ENCODE results near the gene CELSR1. TPM values are rescaled to one million over a fixed set of nuclear protein-coding genes. Genes with fewer than 3 reads are reported as not detected.
"Not testable (repeated sequence)": the region's sequence is repeated elsewhere in the genome, so short reads cannot be mapped to it uniquely, and the experiment has no call there.

Gene CELSR1
- total RNA-seq, 3 donors from 2014 or later (not counting 1 experiment from before 2014, with no cell fraction given), result 0.89 to 3.9 (median 1.9) TPM

DNA sequence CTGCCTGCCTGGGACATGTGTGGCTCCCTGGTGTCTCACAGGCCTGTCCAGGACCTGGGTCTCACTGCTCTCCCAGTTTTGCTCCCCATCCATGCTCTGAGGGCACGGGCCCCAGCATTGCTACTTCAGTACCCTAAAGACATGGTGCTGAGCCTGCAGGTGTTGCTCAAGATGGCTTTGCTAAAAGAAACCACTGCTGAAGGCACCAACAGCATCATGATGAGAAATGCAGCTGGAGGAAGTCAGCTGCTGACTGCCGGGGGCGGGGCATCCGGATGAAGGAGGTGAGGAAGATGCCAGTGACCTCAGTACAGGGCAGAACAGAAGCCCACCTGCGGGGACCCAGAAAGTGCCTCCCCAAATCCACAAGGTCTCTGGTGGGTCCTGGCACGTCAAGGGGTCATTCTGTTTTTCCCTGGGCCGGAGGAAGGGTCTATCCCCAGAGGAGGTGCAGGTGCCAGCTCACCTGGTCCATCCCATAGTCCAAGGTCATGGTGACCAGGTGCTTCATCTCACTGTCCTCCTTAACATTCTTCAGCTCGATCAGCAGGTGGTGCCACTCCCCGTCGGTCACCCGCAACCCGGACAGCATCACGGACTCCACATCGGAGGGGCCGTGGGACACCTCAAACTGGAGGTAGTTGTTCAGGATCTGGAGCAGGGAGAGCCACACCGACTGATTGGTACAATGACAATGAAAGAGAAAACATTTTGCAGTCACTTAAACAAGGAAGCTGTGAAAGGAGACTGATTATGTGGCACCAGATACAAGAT lies 138.0 kb downstream of the CELSR1 start:
- H3K27ac ChIP-seq (ENCODE audit: low read length), result no peak overlapping the region
- H3K27ac Mint-ChIP-seq, result no peak overlapping the region
- no peak overlapping the region for H3K4me3 Mint-ChIP-seq
- no peak overlapping the region for H3K4me3 ChIP-seq (ENCODE audit: low read length)
- H3K9me3 ChIP-seq (ENCODE audit: control insufficient read depth, insufficient read depth, low read length), result no peaks in the 10 kb centered on the region
- peaks cover 22 to 25% of the 10 kb centered on the region in 2 donors for H3K4me1 Mint-ChIP-seq
- peaks cover 42% of the 10 kb centered on the region for H3K4me1 ChIP-seq (ENCODE audit: control insufficient read depth, insufficient read depth, low read length)
- peaks cover 0 to 10% of the 10 kb centered on the region in 2 donors for H3K27me3 Mint-ChIP-seq (ENCODE audit: low read depth in 2 of 2)
- no peaks in the 10 kb centered on the region for H3K27me3 ChIP-seq (ENCODE audit: control insufficient read depth, insufficient read depth, low read length)
- WGBS (ENCODE audit: insufficient coverage), result 85% methylated on average over 16 of the region's 16 CpGs
- no peaks in the 10 kb centered on the region for H3K36me3 ChIP-seq (ENCODE audit: control insufficient read depth, insufficient read depth, low read length)
- DNase-seq, result peak in 1 of 2 donors; percentile 15
- intact Hi-C loops (cut with micrococcal nuclease), result no loop called here
- TF ChIP-seq, protein P1, sequence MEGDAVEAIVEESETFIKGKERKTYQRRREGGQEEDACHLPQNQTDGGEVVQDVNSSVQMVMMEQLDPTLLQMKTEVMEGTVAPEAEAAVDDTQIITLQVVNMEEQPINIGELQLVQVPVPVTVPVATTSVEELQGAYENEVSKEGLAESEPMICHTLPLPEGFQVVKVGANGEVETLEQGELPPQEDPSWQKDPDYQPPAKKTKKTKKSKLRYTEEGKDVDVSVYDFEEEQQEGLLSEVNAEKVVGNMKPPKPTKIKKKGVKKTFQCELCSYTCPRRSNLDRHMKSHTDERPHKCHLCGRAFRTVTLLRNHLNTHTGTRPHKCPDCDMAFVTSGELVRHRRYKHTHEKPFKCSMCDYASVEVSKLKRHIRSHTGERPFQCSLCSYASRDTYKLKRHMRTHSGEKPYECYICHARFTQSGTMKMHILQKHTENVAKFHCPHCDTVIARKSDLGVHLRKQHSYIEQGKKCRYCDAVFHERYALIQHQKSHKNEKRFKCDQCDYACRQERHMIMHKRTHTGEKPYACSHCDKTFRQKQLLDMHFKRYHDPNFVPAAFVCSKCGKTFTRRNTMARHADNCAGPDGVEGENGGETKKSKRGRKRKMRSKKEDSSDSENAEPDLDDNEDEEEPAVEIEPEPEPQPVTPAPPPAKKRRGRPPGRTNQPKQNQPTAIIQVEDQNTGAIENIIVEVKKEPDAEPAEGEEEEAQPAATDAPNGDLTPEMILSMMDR (IDR thresholded peaks at IDR 0.05), result no peak
- no peaks in the 10 kb centered on the region for H3K9me3 Mint-ChIP-seq
- ATAC-seq, result no peak
- H3K36me3 Mint-ChIP-seq, result no peaks in the 10 kb centered on the region

DNA sequence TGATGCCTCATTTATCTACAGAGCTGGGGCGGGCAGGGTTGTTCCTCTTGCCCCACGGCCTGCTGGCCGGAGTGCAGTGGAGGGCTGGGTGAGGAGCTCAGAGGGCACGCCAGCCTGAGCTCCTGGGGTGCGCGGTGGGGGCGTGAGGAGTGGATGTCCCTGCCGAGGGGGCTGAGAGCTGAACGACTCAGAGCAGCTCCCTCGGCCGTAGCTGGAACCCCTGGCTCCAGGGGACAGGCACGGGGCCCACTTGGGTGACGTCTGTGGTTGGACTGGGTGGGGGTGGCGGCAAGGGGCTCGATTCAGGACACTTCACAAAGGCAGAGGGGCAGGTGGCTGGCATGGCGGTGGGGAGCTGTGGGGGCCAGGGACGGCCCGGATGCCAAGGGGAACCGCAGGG lies 139.5 kb downstream of the CELSR1 start:
- intact Hi-C loops (cut with micrococcal nuclease), result no loop called here
- WGBS (ENCODE audit: insufficient coverage), result 86% methylated on average over 19 of the region's 19 CpGs
- ATAC-seq, result no peak

DNA sequence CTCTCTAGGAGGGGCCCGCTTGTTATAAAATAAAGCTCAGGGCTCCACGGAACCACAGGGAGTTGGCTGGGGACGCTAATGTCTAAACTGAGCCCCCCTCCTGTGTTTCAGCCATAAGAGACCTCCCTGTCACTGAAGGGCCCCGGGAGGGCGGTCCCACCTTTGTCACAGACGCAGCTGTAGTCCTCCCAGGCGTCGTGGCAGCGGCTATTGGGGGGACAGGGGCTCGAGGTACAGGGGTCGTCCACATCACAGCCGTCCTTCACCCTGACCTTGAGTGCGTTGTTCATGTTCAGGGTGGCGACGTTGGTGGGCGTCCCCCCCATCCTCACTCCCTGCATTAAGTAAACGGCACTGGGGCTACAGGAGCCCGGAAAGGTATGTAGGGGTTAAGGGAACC lies 139.9 kb downstream of the CELSR1 start:
- WGBS (ENCODE audit: insufficient coverage), result 93% methylated on average over 18 of the region's 18 CpGs
- no peak for DNase-seq
- peaks cover 10 to 15% of the 10 kb centered on the region in 2 donors for H3K4me1 Mint-ChIP-seq
- H3K27me3 ChIP-seq (ENCODE audit: control insufficient read depth, insufficient read depth, low read length), result no peaks in the 10 kb centered on the region
- peaks cover 0 to 8% of the 10 kb centered on the region in 2 donors for H3K27me3 Mint-ChIP-seq (ENCODE audit: low read depth in 2 of 2)
- H3K36me3 ChIP-seq (ENCODE audit: control insufficient read depth, insufficient read depth, low read length), result no peaks in the 10 kb centered on the region
- H3K4me3 Mint-ChIP-seq, result no peak overlapping the region
- intact Hi-C loops (cut with micrococcal nuclease), result no loop called here
- H3K36me3 Mint-ChIP-seq, result no peaks in the 10 kb centered on the region
- H3K9me3 ChIP-seq (ENCODE audit: control insufficient read depth, insufficient read depth, low read length), result no peaks in the 10 kb centered on the region
- peaks cover 33% of the 10 kb centered on the region for H3K4me1 ChIP-seq (ENCODE audit: control insufficient read depth, insufficient read depth, low read length)
- H3K27ac ChIP-seq (ENCODE audit: low read length), result no peak overlapping the region
- H3K27ac Mint-ChIP-seq, result no peak overlapping the region
- TF ChIP-seq, protein P1 (IDR thresholded peaks at IDR 0.05), result no peak
- H3K4me3 ChIP-seq (ENCODE audit: low read length), result no peak overlapping the region
- ATAC-seq, result no peak
- H3K9me3 Mint-ChIP-seq, result no peaks in the 10 kb centered on the region

More for the DNA sequence above, 139.5 kb downstream of the CELSR1 start:
- H3K27ac ChIP-seq (ENCODE audit: low read length), result no peak overlapping the region
- H3K9me3 Mint-ChIP-seq, result no peaks in the 10 kb centered on the region
- no peak overlapping the region for H3K4me3 ChIP-seq (ENCODE audit: low read length)
- no peaks in the 10 kb centered on the region for H3K36me3 ChIP-seq (ENCODE audit: control insufficient read depth, insufficient read depth, low read length)
- no peak for DNase-seq
- peaks cover 14 to 19% of the 10 kb centered on the region in 2 donors for H3K4me1 Mint-ChIP-seq
- H3K9me3 ChIP-seq (ENCODE audit: control insufficient read depth, insufficient read depth, low read length), result no peaks in the 10 kb centered on the region
- peaks cover 34% of the 10 kb centered on the region for H3K4me1 ChIP-seq (ENCODE audit: control insufficient read depth, insufficient read depth, low read length)
- peaks cover 0 to 13% of the 10 kb centered on the region in 2 donors for H3K27me3 Mint-ChIP-seq (ENCODE audit: low read depth in 2 of 2)
- no peaks in the 10 kb centered on the region for H3K27me3 ChIP-seq (ENCODE audit: control insufficient read depth, insufficient read depth, low read length)
- no peak overlapping the region for H3K4me3 Mint-ChIP-seq
- H3K27ac Mint-ChIP-seq, result no peak overlapping the region
- TF ChIP-seq, protein P1 (IDR thresholded peaks at IDR 0.05), result no peak
- no peaks in the 10 kb centered on the region for H3K36me3 Mint-ChIP-seq

DNA sequence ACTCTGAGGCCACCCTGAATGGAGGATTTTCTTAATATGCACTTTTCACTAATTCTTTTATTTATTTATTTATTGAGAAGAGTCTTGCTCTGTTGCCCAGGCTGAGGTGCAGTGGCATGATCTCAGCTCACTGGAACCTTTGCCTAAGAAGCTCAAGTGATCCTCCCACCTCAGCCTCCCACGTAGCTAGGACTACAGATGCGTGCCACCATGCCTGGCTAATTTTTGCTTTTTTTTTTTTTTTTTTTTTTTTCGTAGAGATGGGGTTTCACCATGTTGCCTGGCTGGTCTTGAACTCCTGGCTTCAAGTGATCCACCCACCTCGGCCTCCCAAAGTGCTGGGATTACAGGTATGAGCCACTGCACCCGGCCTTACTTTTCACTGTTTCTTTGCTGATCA lies 140.4 kb downstream of the CELSR1 start:
- H3K4me3 ChIP-seq (ENCODE audit: low read length); intact Hi-C loops (cut with micrococcal nuclease); H3K27ac Mint-ChIP-seq; ATAC-seq; H3K9me3 ChIP-seq (ENCODE audit: control insufficient read depth, insufficient read depth, low read length); H3K36me3 Mint-ChIP-seq; H3K36me3 ChIP-seq (ENCODE audit: control insufficient read depth, insufficient read depth, low read length); DNase-seq; H3K27ac ChIP-seq (ENCODE audit: low read length); H3K9me3 Mint-ChIP-seq; H3K27me3 Mint-ChIP-seq (ENCODE audit: low read depth in 2 of 2); H3K4me3 Mint-ChIP-seq; H3K27me3 ChIP-seq (ENCODE audit: control insufficient read depth, insufficient read depth, low read length): not testable (repeated sequence)
- peaks cover 30% of the 10 kb centered on the region for H3K4me1 ChIP-seq (ENCODE audit: control insufficient read depth, insufficient read depth, low read length)
- WGBS (ENCODE audit: insufficient coverage), result 84% methylated on average over 4 of the region's 5 CpGs
- peaks cover 6 to 11% of the 10 kb centered on the region in 2 donors for H3K4me1 Mint-ChIP-seq

All from natural killer cell (primary cell).